Measurements from ENCODE around the gene RNF224. TPM values are rescaled to one million over a fixed set of nuclear protein-coding genes. Genes with fewer than 3 reads are reported as not detected.

RNF224 gene
- total RNA-seq, 1 donor from 2014 or later: not detected

- H3K4me1 ChIP-seq (ENCODE audit: insufficient read depth, low read length): peaks cover 25% of the 10 kb centered on the region
- peaks cover 54% of the 10 kb centered on the region for H3K79me2 ChIP-seq (ENCODE audit: insufficient read depth, low read length)
- peaks cover 62% of the 10 kb centered on the region for H4K20me1 ChIP-seq (ENCODE audit: insufficient read depth, low read length)
- H3K4me3 Mint-ChIP-seq (ENCODE audit: unreplicated experiment): peak overlapping the region; percentile 84
- peak overlapping the region; percentile 71 for H2AFZ ChIP-seq (ENCODE audit: low read depth, low read length)
- peak overlapping the region; percentile 93 for H3K4me2 ChIP-seq (ENCODE audit: low read length)
- H3K36me3 Mint-ChIP-seq (ENCODE audit: low read depth, unreplicated experiment): peaks cover 8% of the 10 kb centered on the region
- H3K27ac ChIP-seq (ENCODE audit: low read depth, low read length): peak overlapping the region; percentile 87
- no peaks in the 10 kb centered on the region for H3K9me3 ChIP-seq (ENCODE audit: insufficient read depth, low read depth, low read length)
- peaks cover 9% of the 10 kb centered on the region for H3K36me3 ChIP-seq (ENCODE audit: insufficient read depth, low read length)
- H3K9ac ChIP-seq (ENCODE audit: low read length): peak overlapping the region; percentile 85
- H3K27me3 ChIP-seq (ENCODE audit: insufficient read depth, low read length): no peaks in the 10 kb centered on the region
- H3K4me1 Mint-ChIP-seq (ENCODE audit: low read depth, unreplicated experiment): peaks cover 19% of the 10 kb centered on the region
- no peak for FAIRE-seq
- no peak overlapping the region for H3K27ac Mint-ChIP-seq (ENCODE audit: unreplicated experiment)
- H3K27me3 Mint-ChIP-seq (ENCODE audit: low read depth, unreplicated experiment): no peaks in the 10 kb centered on the region
- peak; percentile 52 for DNase-seq (ENCODE audit: low read depth)
- no peaks in the 10 kb centered on the region for H3K9me3 Mint-ChIP-seq (ENCODE audit: unreplicated experiment)
- peak overlapping the region; percentile 80 for H3K4me3 ChIP-seq (ENCODE audit: insufficient read depth, low read depth, low read length)
- no peak for TF ChIP-seq EZH2 (IDR thresholded peaks at IDR 0.05; ENCODE audit: insufficient read depth, low read length)
- no peak for TF ChIP-seq CTCF (IDR thresholded peaks at IDR 0.05; ENCODE audit: insufficient read depth, low read depth, low read length)
These were observed 13.1 kb downstream of the RNF224 start for GRCh38 chr9:137240318-137240840.

- Mint-ChIP-seq H3K36me3 (ENCODE audit: low read depth, unreplicated experiment) (peaks cover 8% of the 10 kb centered on the region), H3K4me3 (ENCODE audit: unreplicated experiment) (peak within 1 kb of the TSS; percentile 94), H3K27ac (ENCODE audit: unreplicated experiment) (peak within 1 kb of the TSS; percentile 80), H3K27me3 (ENCODE audit: low read depth, unreplicated experiment) (no peaks in the 10 kb centered on the region), H3K9me3 (ENCODE audit: unreplicated experiment) (no peaks in the 10 kb centered on the region), H3K4me1 (ENCODE audit: low read depth, unreplicated experiment) (peaks cover 19% of the 10 kb centered on the region)
- TF ChIP-seq EZH2 (IDR thresholded peaks at IDR 0.05; ENCODE audit: insufficient read depth, low read length): no peak
- TF ChIP-seq CTCF (IDR thresholded peaks at IDR 0.05; ENCODE audit: insufficient read depth, low read depth, low read length): no peak
- Histone ChIP-seq H2AFZ (ENCODE audit: low read depth, low read length) (peak within 1 kb of the TSS; percentile 71), H3K4me3 (ENCODE audit: insufficient read depth, low read depth, low read length) (peak within 1 kb of the TSS; percentile 82), H3K27ac (ENCODE audit: low read depth, low read length) (peak within 1 kb of the TSS; percentile 87), H4K20me1 (ENCODE audit: insufficient read depth, low read length) (peaks cover 62% of the 10 kb centered on the region), H3K4me2 (ENCODE audit: low read length) (peak within 1 kb of the TSS; percentile 93), H3K4me1 (ENCODE audit: insufficient read depth, low read length) (peaks cover 25% of the 10 kb centered on the region), H3K36me3 (ENCODE audit: insufficient read depth, low read length) (peaks cover 9% of the 10 kb centered on the region), H3K9ac (ENCODE audit: low read length) (peak within 1 kb of the TSS; percentile 88), H3K27me3 (ENCODE audit: insufficient read depth, low read length) (no peaks in the 10 kb centered on the region), H3K79me2 (ENCODE audit: insufficient read depth, low read length) (peaks cover 54% of the 10 kb centered on the region), H3K9me3 (ENCODE audit: insufficient read depth, low read depth, low read length) (no peaks in the 10 kb centered on the region)
- peak; percentile 100 for DNase-seq (ENCODE audit: low read depth)
- FAIRE-seq: peak; percentile 45
These were observed 13.7 kb downstream of the RNF224 start, which contains the start of gene TUBB4B for GRCh38 chr9:137240841-137241489. TSS of gene TUBB4B (plus strand) at chr9:137241287. CDS start at chr9:137241361, 74 bp downstream.
